Choroid plexus epithelial cell (primary cell): ENCODE measurements around the gene TTC31.

Source experiments
- DNase-seq: peaks from one replicate; pipeline ENCODE4 v3.0.0-alpha.2; 2010; ENCODE audit warnings: low read depth
- H3K4me3 ChIP-seq: 2 replicates; pipeline ENCODE4 v1.5.1; 2011; ENCODE audit warnings: low read depth, mild to moderate bottlenecking, control low read depth, low read length, moderate library complexity
- TF ChIP-seq, protein P1 (sequence below): conservative IDR thresholded peaks from 2 replicates; pipeline ENCODE4 v1.5.1; 2011; ENCODE audit warnings: low read depth, mild to moderate bottlenecking, control low read depth, inconsistent platforms, low read length, moderate library complexity

Gene TTC31

DNA sequence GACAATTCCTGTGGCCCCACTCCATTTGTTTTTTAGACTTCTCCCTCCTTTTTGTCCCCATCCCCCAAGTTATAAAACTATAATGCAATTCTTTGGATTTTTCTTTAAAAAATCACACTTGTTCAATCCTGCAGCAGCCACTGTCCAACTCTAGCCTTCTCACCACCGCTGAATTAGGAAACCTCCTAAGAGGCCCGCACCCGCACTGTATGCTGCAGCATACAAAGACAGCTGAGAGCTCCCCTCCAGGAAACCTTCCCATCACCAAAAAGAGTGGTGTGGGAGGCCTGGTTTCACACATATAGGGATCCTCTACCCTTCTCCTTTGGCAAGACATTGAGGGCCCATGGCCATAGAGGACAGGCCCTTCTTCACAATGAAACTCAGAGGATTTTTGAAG lies 21.7 kb downstream of the TTC31 start:
- H3K4me3 ChIP-seq: no peak overlapping the region
- TF ChIP-seq, protein P1, sequence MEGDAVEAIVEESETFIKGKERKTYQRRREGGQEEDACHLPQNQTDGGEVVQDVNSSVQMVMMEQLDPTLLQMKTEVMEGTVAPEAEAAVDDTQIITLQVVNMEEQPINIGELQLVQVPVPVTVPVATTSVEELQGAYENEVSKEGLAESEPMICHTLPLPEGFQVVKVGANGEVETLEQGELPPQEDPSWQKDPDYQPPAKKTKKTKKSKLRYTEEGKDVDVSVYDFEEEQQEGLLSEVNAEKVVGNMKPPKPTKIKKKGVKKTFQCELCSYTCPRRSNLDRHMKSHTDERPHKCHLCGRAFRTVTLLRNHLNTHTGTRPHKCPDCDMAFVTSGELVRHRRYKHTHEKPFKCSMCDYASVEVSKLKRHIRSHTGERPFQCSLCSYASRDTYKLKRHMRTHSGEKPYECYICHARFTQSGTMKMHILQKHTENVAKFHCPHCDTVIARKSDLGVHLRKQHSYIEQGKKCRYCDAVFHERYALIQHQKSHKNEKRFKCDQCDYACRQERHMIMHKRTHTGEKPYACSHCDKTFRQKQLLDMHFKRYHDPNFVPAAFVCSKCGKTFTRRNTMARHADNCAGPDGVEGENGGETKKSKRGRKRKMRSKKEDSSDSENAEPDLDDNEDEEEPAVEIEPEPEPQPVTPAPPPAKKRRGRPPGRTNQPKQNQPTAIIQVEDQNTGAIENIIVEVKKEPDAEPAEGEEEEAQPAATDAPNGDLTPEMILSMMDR: no peak
- DNase-seq: no peak

DNA sequence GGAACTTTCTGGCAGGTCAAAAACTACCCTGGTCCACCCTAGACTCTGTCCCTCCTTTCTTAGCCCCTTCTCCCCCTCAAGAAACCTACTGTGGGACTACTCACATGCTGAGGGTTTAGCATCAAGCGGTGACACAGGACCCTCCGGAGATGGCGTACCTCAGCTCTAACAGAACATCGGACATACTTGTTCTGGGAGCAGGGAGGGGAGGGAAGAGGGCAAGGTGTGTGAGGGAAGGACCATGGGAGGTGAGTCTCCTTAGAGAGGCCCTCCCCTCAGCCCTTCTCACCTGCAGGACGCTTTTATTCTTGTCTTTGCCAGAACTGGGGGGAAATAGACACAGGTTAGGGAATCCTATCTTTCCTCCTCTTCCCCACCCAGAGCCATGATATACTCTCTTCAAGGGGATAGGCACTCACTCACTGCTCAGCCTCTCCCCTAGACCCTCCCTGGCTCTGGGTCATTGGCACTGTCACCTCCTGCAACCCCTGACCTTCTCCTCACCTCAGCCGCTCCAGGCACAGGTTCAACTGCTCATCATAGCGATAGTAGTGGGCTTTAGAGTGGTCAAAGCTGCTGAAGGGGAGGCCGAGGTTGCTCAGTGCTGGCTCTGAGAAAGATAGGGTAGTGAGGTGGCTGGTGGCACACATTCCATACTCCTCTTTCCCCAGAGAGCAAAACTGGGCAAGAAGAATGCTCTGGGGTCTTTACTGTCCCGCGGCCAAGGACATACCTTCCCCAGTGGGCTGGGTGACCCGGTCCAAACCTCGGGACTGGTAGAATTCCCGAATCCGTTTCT lies 22.8 kb downstream of the TTC31 start:
- no peak for DNase-seq
- TF ChIP-seq, protein P1: no peak
- H3K4me3 ChIP-seq: peak overlapping the region; percentile 4

DNA sequence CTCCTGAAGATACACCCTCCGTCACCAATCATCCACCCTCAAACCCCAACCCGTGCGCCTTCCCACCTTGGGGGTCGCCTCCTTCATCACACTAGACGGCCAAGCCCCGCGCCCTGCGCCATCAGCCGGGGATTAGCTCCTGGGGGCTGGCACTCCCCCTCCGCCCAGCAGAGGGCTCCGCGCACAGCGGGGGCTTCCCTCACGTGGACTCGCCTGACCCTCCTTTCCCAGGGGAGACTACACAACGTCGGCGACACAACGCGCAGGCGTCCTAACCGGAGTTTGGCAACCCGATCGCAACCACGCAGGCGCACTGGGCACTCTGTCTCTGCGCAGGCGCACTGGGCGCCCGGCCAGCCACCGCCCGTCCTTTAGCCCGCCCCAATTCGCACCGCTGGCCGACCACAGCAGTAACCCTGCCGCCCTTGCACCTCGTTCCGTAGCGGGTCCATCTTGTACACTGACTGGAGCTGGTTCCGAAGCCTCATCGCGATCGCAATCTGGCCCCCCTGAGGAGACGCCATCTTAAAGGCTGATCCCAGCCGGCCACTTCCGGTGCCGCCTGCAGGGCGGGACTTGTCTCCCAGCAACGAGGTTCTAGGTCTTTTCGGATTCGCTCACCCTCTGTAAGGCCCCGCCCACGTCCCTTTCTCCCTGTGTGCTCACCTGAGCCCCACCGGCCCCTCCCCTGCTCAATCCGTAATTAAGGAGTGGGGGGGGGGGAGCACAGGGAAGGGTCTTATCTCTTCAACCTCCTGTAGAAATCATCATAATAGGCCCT lies 24.5 kb downstream of the TTC31 start, which contains the start of gene PCGF1:
PCGF1 (minus strand) TSS at position 551 of the 781 bp plus-strand sequence; CDS start at position 524, 27 bp downstream.
- peak within 1 kb of the TSS; percentile 100 for H3K4me3 ChIP-seq
- TF ChIP-seq, protein P1: peak; percentile 57
- DNase-seq: peak; percentile 99

DNA sequence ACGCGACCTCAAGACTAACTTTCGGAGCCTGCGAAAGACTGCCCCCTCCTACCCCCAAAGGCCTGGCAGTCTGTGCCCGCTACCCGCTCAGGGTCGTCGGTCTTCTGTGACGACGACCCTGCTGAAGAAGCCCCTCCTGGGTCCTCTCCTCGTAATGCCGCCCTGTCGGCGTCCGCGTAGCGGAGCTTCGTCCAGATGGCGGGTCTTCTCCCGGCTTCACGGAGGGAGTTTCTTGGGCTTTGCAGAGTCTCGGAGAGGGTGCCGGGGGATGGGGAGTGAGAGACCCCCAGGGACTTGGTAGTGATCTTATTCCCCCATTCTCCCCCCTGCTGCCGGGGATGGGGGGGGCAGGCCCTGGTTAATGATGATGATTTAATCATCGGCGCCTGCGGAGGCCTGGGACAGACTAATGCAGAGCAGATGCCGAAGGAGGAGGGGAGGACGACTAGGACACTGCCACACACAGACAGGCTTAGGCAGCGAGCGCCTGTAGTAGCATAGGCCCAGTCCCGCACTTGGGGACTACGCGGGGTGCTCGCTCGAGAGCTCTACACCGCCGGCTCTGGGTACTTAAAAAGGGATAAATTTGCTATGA lies 25.1 kb downstream of the TTC31 start:
- H3K4me3 ChIP-seq: peak overlapping the region; percentile 100
- TF ChIP-seq, protein P1: no peak
- DNase-seq: peak; percentile 50

DNA sequence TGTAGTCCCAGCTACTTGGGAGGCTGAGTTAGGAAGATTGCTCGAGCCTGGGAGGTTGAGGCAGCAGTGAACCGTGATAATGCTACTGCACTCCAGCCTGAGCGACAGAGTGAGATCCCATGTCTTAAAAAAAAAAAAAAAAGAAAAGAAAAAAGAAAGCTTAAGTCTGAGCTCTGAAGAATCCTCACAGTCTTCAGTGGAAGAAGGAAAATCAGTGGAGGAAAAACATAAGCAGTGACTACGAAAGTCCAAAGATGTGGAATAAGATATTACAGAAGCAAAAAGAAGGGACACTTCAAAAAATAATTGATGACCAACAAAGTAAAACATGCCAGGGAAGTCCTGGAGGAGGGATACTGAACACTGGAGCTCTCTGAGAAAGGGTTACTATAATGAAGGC lies 27.4 kb downstream of the TTC31 start:
- H3K4me3 ChIP-seq: no peak overlapping the region
- DNase-seq: no peak
- TF ChIP-seq, protein P1: no peak

DNA sequence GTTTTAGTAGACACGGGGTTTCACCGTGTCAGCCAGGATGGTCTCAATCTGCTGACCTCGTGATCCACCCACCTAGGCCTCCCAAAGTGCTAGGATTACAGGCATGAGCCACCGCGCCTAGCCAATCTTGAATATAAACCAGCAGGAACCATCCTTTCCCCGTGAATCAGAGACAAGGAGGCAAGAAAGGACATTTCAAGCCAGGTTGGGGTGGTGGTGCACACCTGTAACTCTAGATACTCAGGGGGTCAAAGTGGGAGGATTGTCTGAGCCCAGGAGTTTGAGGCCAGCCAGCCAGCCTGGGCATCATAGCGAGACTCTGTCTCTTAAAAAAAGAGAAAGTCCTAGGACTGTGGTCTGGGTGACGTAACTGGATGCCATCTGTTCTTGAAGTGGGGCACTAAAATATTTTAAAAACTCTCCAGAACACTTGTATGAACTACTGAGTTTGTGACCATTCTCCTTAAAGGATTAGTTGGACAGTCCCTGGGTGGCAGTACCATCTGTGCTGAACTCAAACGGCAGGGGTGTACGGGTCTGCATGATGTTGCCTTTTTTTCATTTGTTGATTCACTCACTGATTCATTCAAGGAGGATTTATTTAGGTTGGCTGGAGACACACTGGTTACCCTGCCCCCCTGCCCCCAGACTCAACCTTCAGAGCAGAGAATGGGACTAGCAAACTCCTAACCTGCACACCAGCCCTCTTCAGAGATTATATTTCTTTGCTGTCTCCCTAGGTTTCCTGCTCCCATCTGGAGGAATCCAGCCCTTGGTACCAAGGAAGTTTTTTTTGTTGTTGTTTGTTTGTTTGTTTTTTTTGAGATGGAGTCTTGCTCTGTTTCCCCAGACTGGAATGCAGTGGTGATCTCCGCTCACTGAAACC lies 28.5 kb downstream of the TTC31 start:
- H3K4me3 ChIP-seq: no peak overlapping the region
- TF ChIP-seq, protein P1: no peak
- no peak for DNase-seq
